Loucy (cell line): ENCODE data around the gene ATXN7L1.

Experiments
- H2AFZ ChIP-seq: fragments of 200-600 bp; sonication (generic); 2 replicates; pipeline ENCODE4 v1.6.0; 2016; ENCODE audit warnings: antibody characterized with exemption, mild to moderate bottlenecking, low read length, moderate library complexity
- H3F3A ChIP-seq: fragments of 200-600 bp; 2 replicates; pipeline ENCODE4 v1.6.0; 2016; ENCODE audit warnings: antibody characterized with exemption, low read depth, mild to moderate bottlenecking
- H3K27me3 ChIP-seq: fragments of 200-600 bp; sonication (generic); 2 replicates; pipeline ENCODE4 v1.6.1; 2014; ENCODE audit warnings: low read length, mild to moderate bottlenecking; ENCODE audit not compliant: insufficient read depth, poor library complexity, severe bottlenecking
- H3K36me3 ChIP-seq: fragments of 200-600 bp; sonication (generic); 2 replicates; pipeline ENCODE4 v1.6.1; 2016; ENCODE audit warnings: low read length; ENCODE audit not compliant: insufficient read depth
- H3K4me1 ChIP-seq: fragments of 200-600 bp; sonication (generic); 2 replicates; pipeline ENCODE4 v1.5.1; 2014; ENCODE audit warnings: low read length, mild to moderate bottlenecking; ENCODE audit not compliant: insufficient read depth, poor library complexity, severe bottlenecking
- H3K4me2 ChIP-seq: fragments of 200-600 bp; sonication (generic); 2 replicates; pipeline ENCODE4 v1.6.0; 2014; ENCODE audit warnings: antibody characterized with exemption, low read length, low read depth, mild to moderate bottlenecking; ENCODE audit not compliant: poor library complexity, severe bottlenecking
- H3K4me3 ChIP-seq: fragments of 200-600 bp; sonication (generic); 2 replicates; pipeline ENCODE4 v1.5.1; 2014; ENCODE audit warnings: low read length, mild to moderate bottlenecking, mixed read lengths; ENCODE audit not compliant: poor library complexity, severe bottlenecking
- H3K79me2 ChIP-seq: fragments of 200-600 bp; sonication (generic); 2 replicates; pipeline ENCODE4 v1.6.1; 2014; ENCODE audit warnings: low read length; ENCODE audit not compliant: insufficient read depth
- H3K9ac ChIP-seq: fragments of 200-600 bp; sonication (generic); 2 replicates; pipeline ENCODE4 v1.6.0; 2014; ENCODE audit warnings: mild to moderate bottlenecking, low read depth, low read length, moderate library complexity; ENCODE audit not compliant: poor library complexity, severe bottlenecking
- H3K9me2 ChIP-seq: fragments of 200-600 bp; sonication (generic); replicated peaks from 2 replicates; pipeline ENCODE4 v1.6.1; 2016; ENCODE audit warnings: low read depth, low read length, mixed read lengths
- H3K9me3 ChIP-seq: fragments of 200-600 bp; sonication (generic); 2 replicates; pipeline ENCODE4 v1.6.1; 2014; ENCODE audit warnings: mild to moderate bottlenecking, antibody characterized with exemption, low read length, low read depth; ENCODE audit not compliant: insufficient read depth
- H4K20me1 ChIP-seq: fragments of 200-600 bp; sonication (generic); 2 replicates; pipeline ENCODE4 v1.6.0; 2014; ENCODE audit warnings: antibody characterized with exemption, low read length, mild to moderate bottlenecking; ENCODE audit not compliant: insufficient read depth, poor library complexity, severe bottlenecking
- CTCF ChIP-seq: fragments of 200-600 bp; sonication (generic); conservative IDR thresholded peaks from 2 replicates; pipeline ENCODE4 v1.5.1; 2014; ENCODE audit warnings: mild to moderate bottlenecking, antibody characterized with exemption, low read length
- EZH2phosphoT487 ChIP-seq: fragments of 200-600 bp; IDR thresholded peaks from 2 replicates; pipeline ENCODE4 v1.6.1; 2018; ENCODE audit warnings: antibody characterized with exemption, mild to moderate bottlenecking, moderate library complexity, borderline replicate concordance

Gene ATXN7L1

GRCh38 chr7:105826143-105826542 is 50.3 kb downstream of the ATXN7L1 start:
- no peak for TF ChIP-seq EZH2phosphoT487
- TF ChIP-seq CTCF = no peak

GRCh38 chr7:105825371-105825770 is 51.0 kb downstream of the ATXN7L1 start:
- Histone ChIP-seq H3K9me2 (no peaks in the 10 kb centered on the region), H3K36me3 (no peaks in the 10 kb centered on the region), H4K20me1 (no peaks in the 10 kb centered on the region), H3K4me1 (no peaks in the 10 kb centered on the region), H3K27me3 (no peaks in the 10 kb centered on the region), H3K79me2 (no peaks in the 10 kb centered on the region), H3F3A (no peaks in the 10 kb centered on the region), H3K9ac (no peak overlapping the region), H3K9me3 (no peaks in the 10 kb centered on the region), H3K4me2 (no peak overlapping the region), H2AFZ (no peak overlapping the region), H3K4me3 (no peak overlapping the region)
- no peak for TF ChIP-seq EZH2phosphoT487
- TF ChIP-seq CTCF = no peak

More at GRCh38 chr7:105826143-105826542, 50.3 kb downstream of the ATXN7L1 start:
- H3K79me2 ChIP-seq = no peaks in the 10 kb centered on the region
- no peaks in the 10 kb centered on the region for H3F3A ChIP-seq
- H3K4me1 ChIP-seq = no peaks in the 10 kb centered on the region
- no peaks in the 10 kb centered on the region for H3K9me3 ChIP-seq
- no peak overlapping the region for H3K4me2 ChIP-seq
- H2AFZ ChIP-seq = no peak overlapping the region
- H4K20me1 ChIP-seq = no peaks in the 10 kb centered on the region
- no peaks in the 10 kb centered on the region for H3K27me3 ChIP-seq
- no peak overlapping the region for H3K4me3 ChIP-seq
- no peaks in the 10 kb centered on the region for H3K36me3 ChIP-seq
- no peak overlapping the region for H3K9ac ChIP-seq
- H3K9me2 ChIP-seq = no peaks in the 10 kb centered on the region

- no peak for TF ChIP-seq CTCF
- TF ChIP-seq EZH2phosphoT487 = no peak
- H3F3A ChIP-seq = no peaks in the 10 kb centered on the region
- H3K36me3 ChIP-seq = no peaks in the 10 kb centered on the region
- H3K79me2 ChIP-seq = no peaks in the 10 kb centered on the region
- H3K4me2 ChIP-seq = no peak overlapping the region
- no peaks in the 10 kb centered on the region for H3K27me3 ChIP-seq
- H3K9me2 ChIP-seq = no peaks in the 10 kb centered on the region
- no peak overlapping the region for H3K9ac ChIP-seq
- no peak overlapping the region for H2AFZ ChIP-seq
- H4K20me1 ChIP-seq = no peaks in the 10 kb centered on the region
- no peak overlapping the region for H3K4me3 ChIP-seq
- H3K4me1 ChIP-seq = no peaks in the 10 kb centered on the region
- H3K9me3 ChIP-seq = no peaks in the 10 kb centered on the region
Measured at GRCh38 chr7:105822806-105823205, 53.6 kb downstream of the ATXN7L1 start.
